WTC11 (cell line): ENCODE results near the gene NRXN2. TPM values are rescaled to one million over a fixed set of nuclear protein-coding genes. Genes with fewer than 3 reads are reported as not detected.
"Not testable (repeated sequence)": the region's sequence is repeated elsewhere in the genome, so short reads cannot be mapped to it uniquely, and the experiment has no call there.

ENCODE experiments used
- ATAC-seq: fragments of 200-7000 bp; cut with Tn5 transposase; 2 replicates; pipeline ENCODE4 v1.10.0; 2021; ENCODE audit warnings: mild to moderate bottlenecking, moderate library complexity
- CTCF ChIA-PET: fragments of 300-600 bp; sonication (Branson Sonifier 250); formaldehyde crosslinking; loops from one replicate; lab custom pipeline; 2021; ENCODE audit warnings: antibody characterized with exemption; lab: Charles Lee
- POLR2A ChIA-PET: fragments of 350-600 bp; sonication (Branson Sonifier 250); formaldehyde crosslinking; loops from one replicate; lab custom pipeline; 2021; ENCODE audit warnings: antibody characterized with exemption; lab: Charles Lee
- DNase-seq: peaks from one replicate; pipeline ENCODE4 v3.0.0; 2021; ENCODE audit warnings: low spot score
- H3K27ac Mint-ChIP-seq: 2 replicates; pipeline ENCODE4 v1.8.0; 2021; ENCODE audit warnings: mixed read lengths
- H3K27me3 Mint-ChIP-seq: 2 replicates; pipeline ENCODE4 v1.8.0; 2021; ENCODE audit warnings: low read depth, mild to moderate bottlenecking, moderate library complexity, mixed read lengths
- H3K36me3 Mint-ChIP-seq: 2 replicates; pipeline ENCODE4 v1.8.0; 2021; ENCODE audit warnings: mixed read lengths
- H3K4me1 Mint-ChIP-seq: 2 replicates; pipeline ENCODE4 v1.8.0; 2022; ENCODE audit warnings: mixed read lengths
- H3K4me3 Mint-ChIP-seq: 2 replicates; pipeline ENCODE4 v1.8.0; 2021; ENCODE audit warnings: mild to moderate bottlenecking, moderate library complexity, mixed read lengths
- H3K9me3 Mint-ChIP-seq: 2 replicates; pipeline ENCODE4 v1.8.0; 2021; ENCODE audit warnings: mixed read lengths
- CBFB ChIP-seq: sonication (generic); formaldehyde crosslinking; IDR thresholded peaks from 2 replicates; pipeline ENCODE4 v1.8.1; 2022; ENCODE audit warnings: mild to moderate bottlenecking, low read depth, missing genetic modification reagents
- ERG ChIP-seq: fragments of 250-450 bp; sonication (Bioruptor Pico); IDR thresholded peaks from 2 replicates; pipeline ENCODE4 v1.8.0; 2021; ENCODE audit warnings: mild to moderate bottlenecking
- FOXJ3 ChIP-seq: sonication (generic); formaldehyde crosslinking; IDR thresholded peaks from 2 replicates; pipeline ENCODE4 v1.9.0; 2021; ENCODE audit warnings: missing genetic modification reagents, mild to moderate bottlenecking, borderline replicate concordance
- FOXK1 ChIP-seq: sonication (generic); formaldehyde crosslinking; IDR thresholded peaks from 2 replicates; pipeline ENCODE4 v1.8.0; 2022; ENCODE audit warnings: mild to moderate bottlenecking, moderate library complexity, missing genetic modification reagents
- GRHL2 ChIP-seq: fragments of 250-450 bp; sonication (Bioruptor Pico); IDR thresholded peaks from 2 replicates; pipeline ENCODE4 v1.8.0; 2022; ENCODE audit warnings: mild to moderate bottlenecking, moderate library complexity; ENCODE audit not compliant: insufficient replicate concordance, severe bottlenecking
- MYBL2 ChIP-seq: sonication (generic); formaldehyde crosslinking; IDR thresholded peaks from 2 replicates; pipeline ENCODE4 v1.8.1; 2023; ENCODE audit warnings: mild to moderate bottlenecking, moderate library complexity, missing genetic modification reagents
- NFATC4 ChIP-seq: fragments of 250-450 bp; sonication (Bioruptor Pico); IDR thresholded peaks from 2 replicates; pipeline ENCODE4 v1.9.0; 2021; ENCODE audit warnings: mild to moderate bottlenecking
- NR3C1 ChIP-seq: sonication (generic); formaldehyde crosslinking; conservative IDR thresholded peaks from 2 replicates; pipeline ENCODE4 v1.8.1; 2023; ENCODE audit warnings: low read depth, mild to moderate bottlenecking, missing genetic modification reagents
- RORB ChIP-seq: fragments of 250-450 bp; sonication (Bioruptor Pico); IDR thresholded peaks from 2 replicates; pipeline ENCODE4 v1.9.0; 2021; ENCODE audit warnings: mild to moderate bottlenecking
- SMAD4 ChIP-seq: sonication (generic); formaldehyde crosslinking; IDR thresholded peaks from 2 replicates; pipeline ENCODE4 v1.8.0; 2022; ENCODE audit warnings: mild to moderate bottlenecking, missing genetic modification reagents
- SP1 ChIP-seq: sonication (generic); formaldehyde crosslinking; conservative IDR thresholded peaks from 2 replicates; pipeline ENCODE4 v1.8.1; 2022; ENCODE audit warnings: missing genetic modification reagents
- USF2 ChIP-seq: sonication (generic); formaldehyde crosslinking; IDR thresholded peaks from 2 replicates; pipeline ENCODE4 v1.8.1; 2023; ENCODE audit warnings: mild to moderate bottlenecking, missing genetic modification reagents, moderate library complexity
- ZBTB21 ChIP-seq: sonication (generic); formaldehyde crosslinking; IDR thresholded peaks from 2 replicates; pipeline ENCODE4 v1.8.1; 2023; ENCODE audit warnings: mild to moderate bottlenecking, missing genetic modification reagents, borderline replicate concordance
- ZNF423 ChIP-seq: fragments of 250-450 bp; sonication (Bioruptor Pico); IDR thresholded peaks from 2 replicates; pipeline ENCODE4 v2.1.2; 2022; ENCODE audit warnings: mild to moderate bottlenecking, moderate library complexity
- total RNA-seq: library from RNA; stranded (reverse); gene quantifications from 3 replicates; pipeline ENCODE4 v1.2.3, GENCODE V29; 2021
- TF ChIP-seq, protein P1 (sequence below): sonication (generic); formaldehyde crosslinking; IDR thresholded peaks from 2 replicates; pipeline ENCODE4 v1.8.1; 2022; ENCODE audit warnings: low read depth, mild to moderate bottlenecking, moderate library complexity, missing genetic modification reagents, borderline replicate concordance
- TF ChIP-seq, protein P2 (sequence below): fragments of 250-450 bp; sonication (Bioruptor Pico); IDR thresholded peaks from 2 replicates; pipeline ENCODE4 v1.9.0; 2021; ENCODE audit warnings: mild to moderate bottlenecking
- TF ChIP-seq, protein P3 (sequence below): fragments of 250-450 bp; sonication (Bioruptor Pico); conservative IDR thresholded peaks from 2 replicates; pipeline ENCODE4 v1.9.0; 2021; ENCODE audit warnings: mild to moderate bottlenecking
- TF ChIP-seq, protein P4 (sequence below): sonication (generic); formaldehyde crosslinking; IDR thresholded peaks from 2 replicates; pipeline ENCODE4 v1.8.1; 2022; ENCODE audit warnings: low read depth, missing genetic modification reagents, borderline replicate concordance

The NRXN2 gene
- total RNA-seq, 1 experiment from 2014 or later, result 8.6 TPM

- CTCF ChIA-PET, result interaction anchor here (0.8 to 3.4 kb wide), 8 partner anchors 9 to 216 kb away, joined by 3 to 20 read pairs (median 4); no protein-coding TSS in a partner anchor
- no peaks in the 10 kb centered on the region for H3K36me3 Mint-ChIP-seq
- POLR2A ChIA-PET, result no interaction called here
- H3K9me3 Mint-ChIP-seq, result no peaks in the 10 kb centered on the region
- H3K27ac Mint-ChIP-seq, result no peak overlapping the region
- H3K27me3 Mint-ChIP-seq, result peaks cover 6% of the 10 kb centered on the region
- no peak overlapping the region for H3K4me3 Mint-ChIP-seq
- TF ChIP-seq ZNF423 (CRISPR knock-in tag) (no peak), GRHL2 (CRISPR knock-in tag) (no peak), ZBTB21 (CRISPR knock-in tag) (no peak), FOXK1 (CRISPR knock-in tag) (no peak), ERG (CRISPR knock-in tag) (no peak), SMAD4 (CRISPR knock-in tag) (no peak), MYBL2 (CRISPR knock-in tag) (no peak), NFATC4 (CRISPR knock-in tag) (no peak), RORB (CRISPR knock-in tag) (no peak), FOXJ3 (no peak), NR3C1 (CRISPR knock-in tag) (no peak)
- TF ChIP-seq, protein P1, sequence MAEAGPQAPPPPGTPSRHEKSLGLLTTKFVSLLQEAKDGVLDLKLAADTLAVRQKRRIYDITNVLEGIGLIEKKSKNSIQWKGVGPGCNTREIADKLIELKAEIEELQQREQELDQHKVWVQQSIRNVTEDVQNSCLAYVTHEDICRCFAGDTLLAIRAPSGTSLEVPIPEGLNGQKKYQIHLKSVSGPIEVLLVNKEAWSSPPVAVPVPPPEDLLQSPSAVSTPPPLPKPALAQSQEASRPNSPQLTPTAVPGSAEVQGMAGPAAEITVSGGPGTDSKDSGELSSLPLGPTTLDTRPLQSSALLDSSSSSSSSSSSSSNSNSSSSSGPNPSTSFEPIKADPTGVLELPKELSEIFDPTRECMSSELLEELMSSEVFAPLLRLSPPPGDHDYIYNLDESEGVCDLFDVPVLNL (CRISPR knock-in tag), result no peak
- H3K4me1 Mint-ChIP-seq, result peaks cover 4% of the 10 kb centered on the region
- DNase-seq, result no peak
- ATAC-seq, result no peak
Observed at GRCh38 chr11:64665411-64665821, 57.6 kb downstream of the NRXN2 start.

- H3K9me3 Mint-ChIP-seq, DNase-seq, H3K27me3 Mint-ChIP-seq, H3K27ac Mint-ChIP-seq, POLR2A ChIA-PET, H3K36me3 Mint-ChIP-seq, H3K4me1 Mint-ChIP-seq, H3K4me3 Mint-ChIP-seq, ATAC-seq: not testable (repeated sequence)
- CTCF ChIA-PET, result interaction anchor here (0.9 to 1.8 kb wide), 5 partner anchors 11 to 141 kb away, joined by 3 to 11 read pairs (median 4); no protein-coding TSS in a partner anchor
Observed at GRCh38 chr11:64664236-64664870, 58.6 kb downstream of the NRXN2 start.

DNA sequence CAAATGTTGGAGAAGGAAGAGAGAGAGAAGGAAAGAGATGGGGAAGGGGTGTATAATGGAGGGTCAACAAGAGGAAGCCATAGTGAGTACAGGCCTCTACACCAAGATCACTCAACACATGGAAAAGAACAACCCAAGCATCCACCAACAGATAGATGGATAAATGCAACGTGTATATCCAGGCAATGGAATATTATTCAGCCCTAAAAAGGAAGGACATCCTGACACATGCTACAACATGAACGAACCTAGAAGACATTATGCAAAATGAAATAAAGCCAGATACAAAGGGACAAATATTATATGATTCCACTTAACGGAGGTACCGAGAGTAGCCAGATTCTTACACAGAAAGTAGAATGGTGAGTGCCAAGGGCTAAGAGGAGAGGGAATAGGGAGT, 59.3 kb downstream of the NRXN2 start:
- peaks cover 4% of the 10 kb centered on the region for H3K4me1 Mint-ChIP-seq
- H3K36me3 Mint-ChIP-seq, result no peaks in the 10 kb centered on the region
- no peak for TF ChIP-seq NFATC4 (CRISPR knock-in tag)
- no peak for TF ChIP-seq CBFB (CRISPR knock-in tag)
- TF ChIP-seq FOXK1 (CRISPR knock-in tag), result no peak
- TF ChIP-seq, protein P2, sequence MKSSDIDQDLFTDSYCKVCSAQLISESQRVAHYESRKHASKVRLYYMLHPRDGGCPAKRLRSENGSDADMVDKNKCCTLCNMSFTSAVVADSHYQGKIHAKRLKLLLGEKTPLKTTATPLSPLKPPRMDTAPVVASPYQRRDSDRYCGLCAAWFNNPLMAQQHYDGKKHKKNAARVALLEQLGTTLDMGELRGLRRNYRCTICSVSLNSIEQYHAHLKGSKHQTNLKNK (CRISPR knock-in tag), result no peak
- TF ChIP-seq, protein P3, sequence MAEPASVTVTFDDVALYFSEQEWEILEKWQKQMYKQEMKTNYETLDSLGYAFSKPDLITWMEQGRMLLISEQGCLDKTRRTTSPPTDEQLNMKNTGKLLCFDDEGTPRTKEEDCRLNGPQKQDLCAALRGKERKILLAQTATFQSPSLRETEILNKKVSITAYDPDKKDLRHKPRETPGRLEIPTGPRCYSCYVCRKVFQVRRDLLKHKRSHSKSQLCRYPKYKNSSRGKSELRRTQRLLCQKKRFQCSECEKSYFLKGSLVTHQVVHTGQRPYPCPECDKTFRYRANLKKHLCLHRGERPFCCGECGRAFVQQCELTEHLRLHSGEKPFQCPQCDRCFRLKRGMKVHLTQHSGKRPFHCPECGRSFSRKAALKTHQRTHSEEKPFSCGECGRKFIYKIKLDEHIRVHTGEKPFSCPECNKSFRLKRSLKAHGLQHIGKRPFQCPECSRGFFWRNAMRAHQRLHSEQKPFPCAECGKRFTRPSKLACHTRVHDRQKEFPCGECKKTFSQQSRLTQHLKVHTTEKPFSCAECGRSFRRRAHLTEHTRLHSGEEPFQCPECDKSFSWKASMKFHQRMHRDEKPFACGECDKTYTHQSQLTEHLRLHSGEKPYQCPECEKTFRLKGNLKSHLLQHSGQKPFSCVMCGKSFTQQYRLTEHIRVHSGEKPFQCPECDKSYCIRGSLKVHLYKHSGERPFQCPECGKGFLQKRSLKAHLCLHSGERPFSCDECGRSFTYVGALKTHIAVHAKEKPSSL (CRISPR knock-in tag), result no peak
- TF ChIP-seq USF2 (CRISPR knock-in tag), result no peak
- no peak for TF ChIP-seq SP1 (CRISPR knock-in tag)
- TF ChIP-seq, protein P4, sequence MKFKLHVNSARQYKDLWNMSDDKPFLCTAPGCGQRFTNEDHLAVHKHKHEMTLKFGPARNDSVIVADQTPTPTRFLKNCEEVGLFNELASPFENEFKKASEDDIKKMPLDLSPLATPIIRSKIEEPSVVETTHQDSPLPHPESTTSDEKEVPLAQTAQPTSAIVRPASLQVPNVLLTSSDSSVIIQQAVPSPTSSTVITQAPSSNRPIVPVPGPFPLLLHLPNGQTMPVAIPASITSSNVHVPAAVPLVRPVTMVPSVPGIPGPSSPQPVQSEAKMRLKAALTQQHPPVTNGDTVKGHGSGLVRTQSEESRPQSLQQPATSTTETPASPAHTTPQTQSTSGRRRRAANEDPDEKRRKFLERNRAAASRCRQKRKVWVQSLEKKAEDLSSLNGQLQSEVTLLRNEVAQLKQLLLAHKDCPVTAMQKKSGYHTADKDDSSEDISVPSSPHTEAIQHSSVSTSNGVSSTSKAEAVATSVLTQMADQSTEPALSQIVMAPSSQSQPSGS (CRISPR knock-in tag), result no peak
- TF ChIP-seq GRHL2 (CRISPR knock-in tag), result no peak
- TF ChIP-seq, all 79 proteins: peak for 0
- no peak overlapping the region for H3K27ac Mint-ChIP-seq
- DNase-seq (no peak), ATAC-seq (no peak)
- CTCF ChIA-PET, result interaction anchor here (1.0 kb wide), 1 partner anchor 15 kb away, joined by 3 read pairs; no protein-coding TSS in a partner anchor
- H3K27me3 Mint-ChIP-seq, result peaks cover 3% of the 10 kb centered on the region
- no peak overlapping the region for H3K4me3 Mint-ChIP-seq
- POLR2A ChIA-PET, result no interaction called here
- no peaks in the 10 kb centered on the region for H3K9me3 Mint-ChIP-seq
